ENCODE measurements around the gene MRRF.

The MRRF gene

DNA sequence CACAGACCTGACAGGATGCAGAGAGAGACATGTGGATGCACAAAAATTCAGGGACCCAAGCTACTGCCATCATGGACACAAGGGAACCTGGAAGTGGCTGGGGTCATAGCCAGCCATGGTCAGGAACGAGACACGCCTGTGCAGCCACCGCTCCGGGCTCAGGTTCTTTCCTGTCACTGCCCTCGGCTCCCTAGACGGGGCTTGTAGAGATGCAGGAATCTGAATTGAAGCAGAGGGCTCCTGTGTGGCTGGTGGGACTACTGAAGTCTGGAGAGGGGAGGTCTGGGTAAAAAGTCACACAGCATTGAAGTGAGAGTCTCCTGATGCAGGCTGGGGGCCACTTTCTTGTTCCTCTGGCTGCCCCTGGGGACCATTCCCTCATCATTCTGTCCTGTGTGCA lies 73.9 kb downstream of the MRRF start:
- H3K4me3 ChIP-seq (ENCODE audit: low read length): no peak overlapping the region
- no peak for DNase-seq (ENCODE audit: low read depth)
- TF ChIP-seq, protein P1, sequence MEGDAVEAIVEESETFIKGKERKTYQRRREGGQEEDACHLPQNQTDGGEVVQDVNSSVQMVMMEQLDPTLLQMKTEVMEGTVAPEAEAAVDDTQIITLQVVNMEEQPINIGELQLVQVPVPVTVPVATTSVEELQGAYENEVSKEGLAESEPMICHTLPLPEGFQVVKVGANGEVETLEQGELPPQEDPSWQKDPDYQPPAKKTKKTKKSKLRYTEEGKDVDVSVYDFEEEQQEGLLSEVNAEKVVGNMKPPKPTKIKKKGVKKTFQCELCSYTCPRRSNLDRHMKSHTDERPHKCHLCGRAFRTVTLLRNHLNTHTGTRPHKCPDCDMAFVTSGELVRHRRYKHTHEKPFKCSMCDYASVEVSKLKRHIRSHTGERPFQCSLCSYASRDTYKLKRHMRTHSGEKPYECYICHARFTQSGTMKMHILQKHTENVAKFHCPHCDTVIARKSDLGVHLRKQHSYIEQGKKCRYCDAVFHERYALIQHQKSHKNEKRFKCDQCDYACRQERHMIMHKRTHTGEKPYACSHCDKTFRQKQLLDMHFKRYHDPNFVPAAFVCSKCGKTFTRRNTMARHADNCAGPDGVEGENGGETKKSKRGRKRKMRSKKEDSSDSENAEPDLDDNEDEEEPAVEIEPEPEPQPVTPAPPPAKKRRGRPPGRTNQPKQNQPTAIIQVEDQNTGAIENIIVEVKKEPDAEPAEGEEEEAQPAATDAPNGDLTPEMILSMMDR (IDR thresholded peaks at IDR 0.05; ENCODE audit: insufficient read depth, low read depth, low read length, missing control alignments): no peak

DNA sequence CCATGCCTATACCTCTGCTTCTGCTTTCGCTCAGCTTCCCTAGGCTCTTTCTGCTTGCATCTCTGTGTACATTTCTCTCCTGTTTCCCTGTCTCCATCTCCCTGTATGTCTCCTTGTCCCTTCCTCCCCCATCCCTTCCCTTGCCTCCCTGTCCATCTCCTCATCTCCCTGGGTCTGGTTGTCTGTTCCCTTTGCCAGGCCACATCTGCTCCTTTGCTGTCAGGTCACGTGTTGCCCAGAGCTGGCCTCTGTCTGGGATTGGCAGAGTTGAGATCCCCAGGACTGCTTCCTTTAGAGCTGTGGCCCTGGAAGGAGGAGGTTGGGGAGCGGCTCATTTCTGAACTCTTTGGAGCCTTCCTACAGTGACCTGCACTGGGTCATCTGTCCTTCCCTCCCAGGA lies 74.3 kb downstream of the MRRF start:
- TF ChIP-seq, protein P1 (IDR thresholded peaks at IDR 0.05; ENCODE audit: insufficient read depth, low read depth, low read length, missing control alignments): no peak

DNA sequence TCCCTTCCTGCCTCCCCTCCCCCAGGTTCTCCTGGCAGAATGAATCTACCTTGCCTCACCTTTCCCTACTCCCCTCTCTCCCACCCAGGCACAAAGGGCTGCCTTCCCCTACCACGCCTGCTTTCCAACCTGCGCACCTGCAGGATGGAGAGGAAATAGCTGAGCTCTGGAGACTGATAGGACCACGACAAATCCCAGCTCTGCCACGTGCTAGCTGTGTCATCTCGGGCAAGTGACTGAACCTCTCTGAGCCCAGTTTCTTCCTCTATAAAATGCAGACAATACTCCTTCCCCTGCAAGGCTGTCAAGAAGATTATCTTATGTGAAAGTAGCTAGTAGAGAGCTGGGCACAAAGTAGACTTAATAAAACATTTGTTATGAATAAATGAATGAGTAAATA lies 74.9 kb downstream of the MRRF start:
- H3K4me3 ChIP-seq (ENCODE audit: low read length): no peak overlapping the region
- TF ChIP-seq, protein P1 (IDR thresholded peaks at IDR 0.05; ENCODE audit: insufficient read depth, low read depth, low read length, missing control alignments): no peak
- no peak for DNase-seq (ENCODE audit: low read depth)

More for the DNA sequence above, 74.3 kb downstream of the MRRF start:
- H3K4me3 ChIP-seq (ENCODE audit: low read length): no peak overlapping the region
- DNase-seq (ENCODE audit: low read depth): no peak

DNA sequence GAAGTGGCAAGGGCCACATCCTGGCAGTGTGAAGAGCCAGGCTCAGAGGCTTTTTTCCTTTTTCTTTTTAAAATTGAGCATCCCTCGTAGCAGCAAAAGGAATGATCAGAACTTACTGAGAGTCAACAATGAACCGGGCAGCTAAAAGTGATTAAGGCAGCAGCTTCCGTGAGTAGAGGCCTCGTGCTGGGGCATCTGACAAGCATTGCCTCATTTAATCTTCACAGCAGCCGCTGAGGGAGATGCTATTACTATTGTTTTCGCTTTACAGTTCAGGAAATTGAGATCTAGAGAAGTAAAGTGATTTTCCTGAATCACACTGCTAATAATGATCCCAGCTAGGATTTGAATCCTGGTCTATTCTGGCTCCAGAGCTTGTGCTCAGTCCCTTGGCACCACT lies 75.5 kb downstream of the MRRF start:
- no peak for DNase-seq (ENCODE audit: low read depth)
- H3K4me3 ChIP-seq (ENCODE audit: low read length): no peak overlapping the region
- TF ChIP-seq, protein P1 (IDR thresholded peaks at IDR 0.05; ENCODE audit: insufficient read depth, low read depth, low read length, missing control alignments): no peak

DNA sequence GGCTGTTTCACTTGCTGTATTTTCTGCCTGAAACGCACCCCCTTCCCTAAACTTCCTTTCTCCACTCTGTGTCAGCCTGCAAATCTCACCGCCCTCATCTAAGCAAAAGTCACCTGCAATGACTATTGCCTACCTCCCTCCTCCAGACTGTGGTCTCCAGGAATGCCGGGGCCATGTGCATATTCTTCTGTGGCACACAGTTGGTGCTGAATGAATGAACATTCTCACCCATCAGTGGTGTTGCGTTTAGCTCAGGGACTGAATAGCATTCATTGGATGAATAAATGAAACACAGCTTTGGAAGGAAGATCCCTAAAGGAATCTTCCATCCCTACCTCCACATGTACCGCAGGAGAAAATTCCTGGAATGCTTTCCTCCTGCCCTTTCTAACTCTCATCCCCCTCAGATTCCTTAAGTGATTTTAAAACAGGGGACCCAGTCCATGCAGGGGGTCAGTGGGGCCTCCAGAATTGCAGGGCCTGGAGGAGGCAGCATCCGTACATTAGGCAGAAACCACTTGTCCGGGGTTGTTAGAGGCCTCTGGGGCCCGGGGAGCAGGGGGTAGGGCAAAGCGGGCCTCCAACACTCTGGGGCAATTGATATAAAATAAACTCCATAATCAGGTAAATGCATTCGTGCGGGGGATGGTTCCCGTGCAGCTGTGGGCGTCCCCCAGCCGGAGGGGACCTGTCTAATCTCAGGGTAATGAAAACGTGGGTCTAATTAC lies 77.8 kb downstream of the MRRF start:
- TF ChIP-seq, protein P1 (IDR thresholded peaks at IDR 0.05; ENCODE audit: insufficient read depth, low read depth, low read length, missing control alignments): no peak
- no peak for DNase-seq (ENCODE audit: low read depth)

DNA sequence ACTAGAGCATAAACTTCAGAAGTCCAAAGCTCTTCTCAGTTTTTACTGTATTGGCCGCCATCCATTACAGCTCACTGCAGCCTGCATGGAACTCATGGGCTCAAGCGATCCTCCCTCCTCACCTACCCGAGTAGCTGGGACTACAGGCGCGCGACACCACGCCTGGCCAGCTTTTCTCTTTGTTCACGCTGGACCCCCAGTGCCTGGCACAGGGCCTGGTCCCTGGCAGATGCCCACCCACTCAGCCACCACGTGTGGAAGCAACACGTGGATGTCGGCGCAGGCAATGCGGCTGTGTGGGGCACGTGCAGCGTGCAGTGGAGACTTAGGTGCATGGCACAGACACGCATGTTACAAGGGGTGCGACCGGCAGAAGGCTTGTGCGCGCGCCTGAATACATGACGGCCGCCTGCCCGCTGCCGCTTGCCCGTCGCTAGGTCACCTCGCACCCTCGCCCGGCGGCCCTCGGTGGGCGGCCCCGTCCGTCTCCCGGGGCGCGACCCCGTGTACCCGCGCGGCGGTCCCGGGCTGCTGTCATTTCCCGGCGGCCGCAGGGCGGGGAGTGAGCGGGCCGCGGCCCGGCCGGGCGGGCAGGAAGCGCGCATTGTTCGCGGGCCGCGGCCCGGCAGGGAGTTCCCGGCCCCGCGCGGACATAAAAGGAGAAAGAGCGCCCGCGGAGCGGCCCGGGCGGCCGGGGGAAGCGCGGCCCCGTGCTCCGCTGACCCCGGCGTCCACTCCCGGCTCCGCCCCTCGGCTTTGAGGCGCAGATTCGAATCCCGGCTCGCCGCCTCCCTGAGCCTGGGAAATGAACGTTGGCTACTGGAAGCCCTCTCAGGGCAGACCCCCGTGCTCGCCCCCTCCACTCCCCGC lies 82.0 kb downstream of the MRRF start:
- TF ChIP-seq, protein P1 (IDR thresholded peaks at IDR 0.05; ENCODE audit: insufficient read depth, low read depth, low read length, missing control alignments): no peak
- peak overlapping the region; percentile 45 for H3K4me3 ChIP-seq (ENCODE audit: low read length)
- DNase-seq (ENCODE audit: low read depth): peak; percentile 17

More for the DNA sequence above, 77.8 kb downstream of the MRRF start:
- no peak overlapping the region for H3K4me3 ChIP-seq (ENCODE audit: low read length)

Measured in epithelial cell of esophagus (primary cell).